ENCODE results near the gene CFAP161. TPM values are rescaled to one million over a fixed set of nuclear protein-coding genes. Genes with fewer than 3 reads are reported as not detected.

Gene CFAP161
- total RNA-seq, 1 donor from 2014 or later: 0.96 TPM

GRCh38 chr15:81182031-81182755 lies 48.1 kb downstream of the CFAP161 start:
- DNase-seq (ENCODE audit: low spot score): no peak

- no peak for DNase-seq (ENCODE audit: low spot score)
Observed at GRCh38 chr15:81182756-81183438, 48.8 kb downstream of the CFAP161 start.

GRCh38 chr15:81183439-81183775 lies 49.3 kb downstream of the CFAP161 start:
- DNase-seq (ENCODE audit: low spot score): no peak

- no peak for DNase-seq (ENCODE audit: low spot score)
Observed at GRCh38 chr15:81184188-81184587, 50.1 kb downstream of the CFAP161 start.

GRCh38 chr15:81185631-81186295 lies 51.7 kb downstream of the CFAP161 start:
- DNase-seq (ENCODE audit: low spot score): no peak

GRCh38 chr15:81188354-81188753 lies 54.3 kb downstream of the CFAP161 start:
- no peak for DNase-seq (ENCODE audit: low spot score)

GRCh38 chr15:81189583-81190283 lies 55.7 kb downstream of the CFAP161 start:
- DNase-seq (ENCODE audit: low spot score): peak; percentile 91

GRCh38 chr15:81190922-81191507 lies 56.9 kb downstream of the CFAP161 start:
- DNase-seq (ENCODE audit: low spot score): no peak

- no peak for DNase-seq (ENCODE audit: low spot score)
Observed at GRCh38 chr15:81191701-81192100, 57.6 kb downstream of the CFAP161 start.

- no peak for DNase-seq (ENCODE audit: low spot score)
Observed at GRCh38 chr15:81194723-81195122, 60.7 kb downstream of the CFAP161 start.

GRCh38 chr15:81195339-81195864 lies 61.3 kb downstream of the CFAP161 start:
- no peak for DNase-seq (ENCODE audit: low spot score)

GRCh38 chr15:81196576-81197254 lies 62.6 kb downstream of the CFAP161 start, which contains the start of gene IL16:
TSS of gene IL16 (plus strand) at chr15:81196879. CDS start at chr15:81225400, 28,521 bp downstream.
- no peak for DNase-seq (ENCODE audit: low spot score)

- DNase-seq (ENCODE audit: low spot score): no peak
Observed at GRCh38 chr15:81197255-81197630, 63.2 kb downstream of the CFAP161 start.

GRCh38 chr15:81197688-81198281 lies 63.7 kb downstream of the CFAP161 start:
- DNase-seq (ENCODE audit: low spot score): no peak

Other genes with a start within 250 kb of the CFAP161 start
- 29.1 TPM for gene MESD, start 144.5 kb upstream of the CFAP161 start, total RNA-seq (ENCODE audit: insufficient read depth, low replicate concordance)
- gene TLNRD1, start 133.3 kb upstream of the CFAP161 start, total RNA-seq (ENCODE audit: insufficient read depth, low replicate concordance): 13.7 TPM
- 7.2 TPM for gene IL16, start 62.6 kb downstream of the CFAP161 start, total RNA-seq (ENCODE audit: insufficient read depth, low replicate concordance)
- 3.4 TPM for gene STARD5, start 189.9 kb downstream of the CFAP161 start, total RNA-seq (ENCODE audit: insufficient read depth, low replicate concordance)
- gene TMC3, start 239.9 kb downstream of the CFAP161 start, total RNA-seq (ENCODE audit: insufficient read depth, low replicate concordance): 0.48 TPM

All from umbilical cord (tissue), 2 donors.